HG02870 (cell line): ENCODE results near the gene ARL6IP4.

Experiments used
- ATAC-seq: cut with Tn5 transposase; IDR thresholded peaks from one replicate; pipeline ENCODE4 v1.9.1; 2021; ENCODE audit warnings: mild to moderate bottlenecking, moderate library complexity; ENCODE audit not compliant: unreplicated experiment

The ARL6IP4 gene

GRCh38 chr12:122958198-122958888, 22.1 kb upstream of the ARL6IP4 start:
- no peak for ATAC-seq

GRCh38 chr12:122959566-122960192, 20.8 kb upstream of the ARL6IP4 start:
- no peak for ATAC-seq

- ATAC-seq, result no peak
These were observed 20.3 kb upstream of the ARL6IP4 start for GRCh38 chr12:122960193-122960569.

GRCh38 chr12:122961531-122962329, 18.8 kb upstream of the ARL6IP4 start:
- no peak for ATAC-seq

- ATAC-seq, result no peak
These were observed 16.6 kb upstream of the ARL6IP4 start for GRCh38 chr12:122963941-122964265.

GRCh38 chr12:122964439-122965257, 15.8 kb upstream of the ARL6IP4 start:
- ATAC-seq, result no peak

GRCh38 chr12:122965321-122965751, 15.1 kb upstream of the ARL6IP4 start:
- no peak for ATAC-seq

GRCh38 chr12:122965851-122966742, 14.4 kb upstream of the ARL6IP4 start, which contains the start of gene ABCB9:
Gene ABCB9, minus strand, starts transcription at chr12:122966463. Its CDS starts 6,228 bp downstream, at chr12:122960235.
- peak; percentile 72 for ATAC-seq

GRCh38 chr12:122966743-122967550, 13.5 kb upstream of the ARL6IP4 start:
- no peak for ATAC-seq

- no peak for ATAC-seq
These were observed 12.4 kb upstream of the ARL6IP4 start for GRCh38 chr12:122968104-122968503.

GRCh38 chr12:122969676-122970075, 10.8 kb upstream of the ARL6IP4 start:
- no peak for ATAC-seq

GRCh38 chr12:122974274-122974891, 6.1 kb upstream of the ARL6IP4 start:
- ATAC-seq, result peak; percentile 80

- peak; percentile 66 for ATAC-seq
These were observed 5.3 kb upstream of the ARL6IP4 start, which contains the start of gene OGFOD2 for GRCh38 chr12:122974892-122975789. Gene OGFOD2, plus strand, starts transcription at chr12:122975244. Its CDS starts 8 bp downstream, at chr12:122975252.

GRCh38 chr12:122975790-122976647, 4.5 kb upstream of the ARL6IP4 start:
- no peak for ATAC-seq

- ATAC-seq, result no peak
These were observed 3.9 kb upstream of the ARL6IP4 start for GRCh38 chr12:122976648-122976975.

- ATAC-seq, result no peak
These were observed 3.3 kb upstream of the ARL6IP4 start for GRCh38 chr12:122977153-122977552.
